Fibroblast of the aortic adventitia (primary cell): ENCODE data around the gene MB21D2. TPM values are rescaled to one million over a fixed set of nuclear protein-coding genes. Genes with fewer than 3 reads are reported as not detected.

Source experiments
- DNase-seq: peaks from one replicate; pipeline ENCODE4 v3.0.0-alpha.2; 2010; ENCODE audit warnings: low read depth
- H3K4me3 ChIP-seq: 2 replicates; pipeline ENCODE4 v1.5.1; 2011; ENCODE audit warnings: low read depth, mild to moderate bottlenecking, control low read depth, low read length, moderate library complexity
- total RNA-seq: library from RNA; depleted of rRNA; stranded (reverse); fragments of >200 nt; gene quantifications from 2 replicates; pipeline ENCODE4 v1.2.3, GENCODE V29; 2012; ENCODE audit warnings: low replicate concordance
- TF ChIP-seq, protein P1 (sequence below): IDR thresholded peaks from 2 replicates; pipeline ENCODE4 v1.5.1; 2011; ENCODE audit warnings: mild to moderate bottlenecking, low read length, control low read depth, inconsistent platforms; ENCODE audit not compliant: insufficient read depth

Gene MB21D2
- total RNA-seq, 1 donor, result 6.7 TPM

DNA sequence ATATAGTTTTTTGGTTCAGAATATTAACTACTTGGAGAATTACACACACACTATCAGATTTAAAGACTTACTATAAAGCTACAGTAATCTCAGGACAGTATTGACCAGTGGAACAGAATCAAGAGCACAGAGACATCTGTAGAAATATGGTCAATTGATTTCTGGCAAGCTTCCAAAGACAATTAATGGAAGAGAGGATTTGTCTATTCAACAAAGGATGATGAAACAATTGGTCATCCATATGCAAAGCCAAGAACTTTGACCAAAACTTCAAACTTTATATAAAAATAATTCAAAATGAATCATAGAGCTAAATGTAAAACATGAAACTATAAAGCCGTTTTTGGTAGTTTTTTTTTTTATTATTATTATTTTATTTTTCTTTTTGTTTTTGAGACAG lies 29.8 kb upstream of the MB21D2 start:
- H3K4me3 ChIP-seq, result no peak overlapping the region
- peak; percentile 65 for DNase-seq
- TF ChIP-seq, protein P1, sequence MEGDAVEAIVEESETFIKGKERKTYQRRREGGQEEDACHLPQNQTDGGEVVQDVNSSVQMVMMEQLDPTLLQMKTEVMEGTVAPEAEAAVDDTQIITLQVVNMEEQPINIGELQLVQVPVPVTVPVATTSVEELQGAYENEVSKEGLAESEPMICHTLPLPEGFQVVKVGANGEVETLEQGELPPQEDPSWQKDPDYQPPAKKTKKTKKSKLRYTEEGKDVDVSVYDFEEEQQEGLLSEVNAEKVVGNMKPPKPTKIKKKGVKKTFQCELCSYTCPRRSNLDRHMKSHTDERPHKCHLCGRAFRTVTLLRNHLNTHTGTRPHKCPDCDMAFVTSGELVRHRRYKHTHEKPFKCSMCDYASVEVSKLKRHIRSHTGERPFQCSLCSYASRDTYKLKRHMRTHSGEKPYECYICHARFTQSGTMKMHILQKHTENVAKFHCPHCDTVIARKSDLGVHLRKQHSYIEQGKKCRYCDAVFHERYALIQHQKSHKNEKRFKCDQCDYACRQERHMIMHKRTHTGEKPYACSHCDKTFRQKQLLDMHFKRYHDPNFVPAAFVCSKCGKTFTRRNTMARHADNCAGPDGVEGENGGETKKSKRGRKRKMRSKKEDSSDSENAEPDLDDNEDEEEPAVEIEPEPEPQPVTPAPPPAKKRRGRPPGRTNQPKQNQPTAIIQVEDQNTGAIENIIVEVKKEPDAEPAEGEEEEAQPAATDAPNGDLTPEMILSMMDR, result no peak

DNA sequence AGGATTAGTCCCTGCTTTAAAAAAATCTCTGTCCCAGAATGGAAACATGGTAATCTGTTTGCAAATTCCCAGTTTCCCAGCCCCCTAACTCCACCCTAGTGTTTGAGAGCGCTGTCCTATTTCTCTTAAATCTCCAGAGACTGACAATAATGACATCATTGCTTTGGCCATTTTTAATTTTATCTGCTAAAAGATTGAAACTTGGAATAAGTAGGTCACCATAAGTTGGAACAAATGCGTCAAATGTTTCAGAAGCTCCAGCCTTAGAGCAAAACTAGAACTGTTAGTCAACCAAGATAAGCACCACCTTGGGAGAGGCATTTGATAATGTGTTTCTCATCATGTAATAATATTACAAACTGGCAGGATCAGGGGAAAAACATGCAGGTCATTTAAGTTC lies 25.7 kb upstream of the MB21D2 start:
- H3K4me3 ChIP-seq, result no peak overlapping the region
- DNase-seq, result peak; percentile 94
- TF ChIP-seq, protein P1, result no peak

DNA sequence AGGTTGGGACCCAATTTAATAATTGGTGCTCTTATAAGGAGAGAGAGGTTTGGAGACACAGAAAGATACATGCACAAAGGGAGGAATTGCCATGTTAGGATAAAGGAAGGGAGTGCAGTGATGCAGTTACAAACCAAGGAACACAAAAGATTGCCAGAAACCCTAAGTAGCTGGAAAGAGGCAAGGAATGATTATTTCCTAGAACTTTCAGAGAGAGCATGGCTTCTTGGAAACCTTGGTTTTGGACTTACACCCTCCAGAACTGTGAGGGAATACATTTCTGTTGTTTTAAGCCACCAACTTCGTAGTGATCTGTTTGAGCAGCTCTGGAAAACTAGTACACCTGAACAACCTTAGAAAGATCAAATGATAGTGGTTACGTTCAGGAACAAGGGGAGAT lies 25.0 kb upstream of the MB21D2 start:
- no peak overlapping the region for H3K4me3 ChIP-seq
- TF ChIP-seq, protein P1, result no peak
- no peak for DNase-seq

DNA sequence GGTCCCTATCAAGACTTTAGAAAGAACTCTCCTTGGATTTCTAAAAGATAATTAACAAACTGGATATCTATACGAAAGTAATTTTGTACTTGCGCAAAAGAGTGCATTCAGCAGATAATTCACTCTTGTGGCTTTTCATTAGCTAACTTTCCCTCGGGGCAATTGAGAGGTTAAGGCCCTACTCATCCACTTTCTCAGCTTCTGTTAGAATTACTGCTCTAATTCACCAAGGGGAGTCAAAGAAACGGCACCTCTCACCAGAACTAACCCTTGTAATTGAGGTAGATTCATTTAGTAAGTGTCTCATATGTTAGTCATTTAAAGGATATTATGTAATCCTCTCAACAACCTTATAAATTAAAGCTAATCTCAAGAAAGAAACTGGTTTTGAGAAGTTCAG lies 22.5 kb upstream of the MB21D2 start:
- no peak overlapping the region for H3K4me3 ChIP-seq
- no peak for DNase-seq
- TF ChIP-seq, protein P1, result no peak

DNA sequence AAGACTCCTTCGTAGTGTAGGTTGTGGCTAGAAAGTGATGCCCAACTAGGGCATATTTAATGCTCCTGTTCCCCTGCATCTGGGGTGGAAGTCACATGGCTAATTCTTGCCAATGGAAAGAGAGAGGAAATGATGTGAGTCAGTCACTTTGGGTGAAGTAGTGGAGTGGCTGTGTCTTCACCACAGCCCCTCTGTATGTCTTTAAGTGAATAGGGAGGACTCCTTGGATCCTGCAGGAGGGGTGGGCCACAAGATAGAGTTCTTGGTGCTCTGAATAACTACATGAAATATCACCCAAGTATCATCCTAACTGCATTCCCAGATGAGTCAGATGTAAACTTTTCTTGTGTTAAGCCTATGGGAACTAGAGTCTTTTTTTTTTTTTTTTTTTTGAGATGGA lies 17.8 kb upstream of the MB21D2 start:
- H3K4me3 ChIP-seq, result no peak overlapping the region
- DNase-seq, result peak; percentile 7
- TF ChIP-seq, protein P1, result no peak

DNA sequence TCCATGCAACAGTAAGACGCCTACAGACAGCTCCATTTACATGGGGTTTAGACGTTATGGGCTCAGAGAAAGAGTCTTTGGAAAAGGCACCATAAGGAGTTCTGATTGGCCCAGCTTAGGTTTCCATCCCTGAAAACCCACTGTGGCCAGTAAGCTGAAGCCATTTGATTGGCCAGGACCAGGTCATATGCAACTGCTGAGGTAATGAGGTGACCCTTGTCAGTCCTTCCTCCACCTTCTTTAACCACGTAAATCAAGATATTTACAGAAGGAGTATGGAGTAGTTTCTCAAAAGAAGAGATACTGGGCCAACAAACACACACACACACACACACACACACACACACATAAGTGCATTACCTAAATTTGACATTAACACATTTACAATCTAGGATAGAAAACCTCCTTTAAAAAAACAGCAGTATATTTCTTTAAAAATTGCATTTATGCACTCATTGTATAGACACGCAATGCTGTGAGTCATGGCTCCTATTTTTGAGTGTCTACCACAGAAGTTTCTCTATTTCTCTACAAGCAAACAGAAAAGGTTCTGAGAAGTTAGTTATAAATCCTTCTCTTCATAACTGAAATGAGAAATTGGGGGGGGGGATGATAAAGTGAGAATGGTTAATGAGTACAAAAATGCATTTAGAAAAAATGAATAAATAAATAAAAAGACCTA lies 16.3 kb upstream of the MB21D2 start:
- H3K4me3 ChIP-seq, result no peak overlapping the region
- peak; percentile 34 for DNase-seq
- TF ChIP-seq, protein P1, result no peak

DNA sequence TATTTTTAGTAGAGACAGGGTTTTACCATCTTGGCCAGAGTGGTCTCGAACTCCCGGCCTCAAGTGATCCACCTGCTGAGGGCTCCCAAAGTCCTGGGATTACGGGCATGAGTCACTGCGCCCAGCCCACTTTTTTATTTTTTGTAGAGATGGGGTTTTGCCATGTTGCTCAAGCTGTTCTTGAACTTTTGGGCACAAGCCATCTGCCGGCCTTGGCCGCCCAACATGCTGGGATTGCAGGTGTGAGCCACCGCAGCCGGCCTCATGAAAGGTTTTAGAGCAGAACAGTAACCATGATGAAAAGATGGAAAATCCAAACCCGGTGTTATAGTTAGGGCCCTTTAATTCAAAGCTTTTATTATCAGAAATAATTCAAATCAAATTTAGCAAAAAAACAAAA lies 15.6 kb upstream of the MB21D2 start:
- TF ChIP-seq, protein P1, result no peak
- H3K4me3 ChIP-seq, result no peak overlapping the region
- no peak for DNase-seq
